Measurements from ENCODE around the gene ARHGAP22.

Gene ARHGAP22

DNA sequence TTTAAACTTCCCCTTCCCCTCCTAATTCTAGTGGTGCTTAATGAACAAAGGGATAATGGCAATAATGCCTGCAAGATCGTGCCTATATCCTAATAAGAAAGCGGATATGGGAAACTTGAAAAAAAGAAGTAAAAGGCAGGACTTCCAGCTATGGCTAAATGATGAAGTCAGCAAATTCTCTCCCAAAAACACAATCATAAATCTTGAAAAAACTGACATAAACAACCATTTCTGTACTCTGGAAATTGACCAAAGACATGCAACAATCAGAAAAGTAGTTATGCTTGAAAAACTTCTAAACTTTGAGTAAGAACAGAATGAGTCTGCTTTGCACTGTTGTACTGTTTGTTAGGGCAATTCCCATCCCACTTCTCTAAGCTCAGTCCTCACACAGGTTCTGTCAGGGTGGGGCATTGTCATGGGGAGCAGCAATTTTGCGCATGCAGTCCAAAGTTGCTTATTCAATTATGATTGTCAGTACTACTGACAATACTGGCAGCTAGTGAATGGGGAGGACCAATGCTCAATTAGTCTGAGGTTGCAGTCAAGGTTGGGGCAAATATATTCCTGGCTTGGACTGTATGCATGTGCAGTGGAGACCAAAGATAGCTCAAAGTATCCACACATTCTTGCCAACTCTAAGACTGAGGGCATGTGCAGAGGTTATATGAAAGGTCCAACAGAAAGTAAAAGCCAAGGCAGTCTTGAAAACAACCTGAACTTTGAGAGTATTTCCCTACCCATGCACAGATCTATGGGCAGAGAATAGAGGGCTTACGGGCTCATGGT lies 34.1 kb upstream of the ARHGAP22 start:
- no peak for DNase-seq
- TF ChIP-seq GATA1 (IDR thresholded peaks at IDR 0.05; ENCODE audit: low read depth, low read length) (no peak), POLR2A (IDR thresholded peaks at IDR 0.05; ENCODE audit: low read length) (no peak)

DNA sequence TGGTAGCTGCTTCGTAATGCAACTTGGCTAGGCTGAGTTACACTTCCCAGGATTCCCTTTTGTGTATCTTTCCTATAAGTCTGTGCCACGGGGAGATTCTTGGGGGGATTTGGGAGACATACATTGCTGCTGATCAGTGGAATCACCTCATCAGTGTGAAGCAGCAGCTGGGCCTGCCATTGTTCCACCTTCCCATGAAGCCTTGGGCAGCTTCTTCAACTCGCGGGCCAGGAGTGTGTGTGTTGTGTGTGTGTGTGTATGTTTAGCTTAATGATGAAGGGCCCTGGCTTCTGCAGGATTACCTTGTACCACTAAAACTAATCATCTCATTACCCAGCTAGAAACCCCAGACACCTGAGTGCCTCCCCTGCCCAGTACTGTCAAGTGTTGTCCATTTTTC lies 33.3 kb upstream of the ARHGAP22 start:
- TF ChIP-seq POLR2A (IDR thresholded peaks at IDR 0.05; ENCODE audit: low read length), result no peak
- no peak for TF ChIP-seq GATA1 (IDR thresholded peaks at IDR 0.05; ENCODE audit: low read depth, low read length)
- no peak for DNase-seq

DNA sequence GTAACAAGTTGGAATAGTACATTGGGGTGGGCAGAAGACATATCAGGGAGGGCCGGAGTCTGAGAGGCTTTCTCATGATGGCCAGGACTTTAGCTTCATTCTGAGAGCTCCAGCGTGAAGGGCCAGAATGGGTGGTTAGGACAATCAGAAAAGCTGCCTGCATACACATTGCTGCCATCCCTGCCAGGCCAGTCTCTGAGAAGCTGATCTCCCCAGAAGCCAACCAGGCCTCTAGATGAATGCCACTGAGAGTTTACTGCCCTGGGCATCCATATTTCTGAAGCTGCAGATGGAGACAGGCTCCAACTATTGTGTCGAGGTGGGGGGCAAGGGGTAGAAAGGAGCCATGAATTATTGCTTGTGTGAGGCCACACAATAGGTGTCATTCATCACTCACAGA lies 32.0 kb upstream of the ARHGAP22 start:
- TF ChIP-seq GATA1 (IDR thresholded peaks at IDR 0.05; ENCODE audit: low read depth, low read length) (no peak), POLR2A (IDR thresholded peaks at IDR 0.05; ENCODE audit: low read length) (no peak)
- DNase-seq, result no peak

DNA sequence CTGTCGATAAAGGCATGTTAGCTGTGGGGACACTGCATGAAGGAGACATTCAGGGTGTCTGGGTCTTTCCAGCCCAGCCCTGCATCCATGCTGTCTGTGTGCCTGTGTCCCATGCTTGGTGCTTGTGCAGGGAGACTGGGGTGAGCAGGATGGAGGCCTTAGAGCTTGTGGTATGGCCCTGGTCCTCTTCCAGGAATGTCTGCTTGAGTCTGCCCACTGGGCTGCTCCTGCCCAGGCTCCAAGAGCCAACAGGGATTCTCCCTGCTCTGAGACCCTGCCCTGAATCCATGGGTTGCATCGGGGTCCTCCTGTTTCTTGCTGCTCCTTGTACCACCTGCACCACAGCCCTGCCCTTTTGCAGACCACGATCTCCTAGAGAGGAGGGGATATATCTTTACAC lies 31.4 kb upstream of the ARHGAP22 start:
- TF ChIP-seq POLR2A (IDR thresholded peaks at IDR 0.05; ENCODE audit: low read length) (no peak), GATA1 (IDR thresholded peaks at IDR 0.05; ENCODE audit: low read depth, low read length) (no peak)
- DNase-seq, result no peak

DNA sequence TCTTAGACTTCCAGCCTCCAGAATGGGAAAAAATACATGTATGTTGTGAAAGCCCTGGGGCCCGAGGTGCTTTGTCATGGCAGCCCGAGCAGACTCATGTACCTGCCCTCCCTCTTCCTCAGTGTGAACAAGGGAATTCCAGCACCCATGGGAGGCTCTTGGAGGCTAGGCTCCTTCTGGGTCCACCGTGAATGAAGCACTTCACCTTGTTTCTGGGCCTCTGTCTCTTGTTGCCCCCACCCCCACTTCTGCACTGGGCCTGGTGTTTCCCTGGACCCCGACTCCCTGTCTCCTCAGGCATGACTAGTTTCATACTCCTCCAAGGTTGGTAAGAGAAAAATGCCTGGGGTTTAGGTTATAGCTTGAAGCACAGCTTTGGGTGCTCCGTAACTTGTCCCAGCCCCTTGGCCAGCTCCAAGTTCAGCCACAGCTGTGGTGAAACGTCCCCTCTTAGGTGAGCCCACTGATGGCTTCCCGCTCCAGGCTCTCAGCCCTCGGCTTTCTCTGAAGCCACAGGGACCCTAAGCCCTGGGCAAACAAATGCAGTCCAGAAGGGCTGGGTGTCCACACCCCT lies 30.2 kb upstream of the ARHGAP22 start:
- DNase-seq, result no peak
- no peak for TF ChIP-seq GATA1 (IDR thresholded peaks at IDR 0.05; ENCODE audit: low read depth, low read length)
- TF ChIP-seq POLR2A (IDR thresholded peaks at IDR 0.05; ENCODE audit: low read length), result no peak

DNA sequence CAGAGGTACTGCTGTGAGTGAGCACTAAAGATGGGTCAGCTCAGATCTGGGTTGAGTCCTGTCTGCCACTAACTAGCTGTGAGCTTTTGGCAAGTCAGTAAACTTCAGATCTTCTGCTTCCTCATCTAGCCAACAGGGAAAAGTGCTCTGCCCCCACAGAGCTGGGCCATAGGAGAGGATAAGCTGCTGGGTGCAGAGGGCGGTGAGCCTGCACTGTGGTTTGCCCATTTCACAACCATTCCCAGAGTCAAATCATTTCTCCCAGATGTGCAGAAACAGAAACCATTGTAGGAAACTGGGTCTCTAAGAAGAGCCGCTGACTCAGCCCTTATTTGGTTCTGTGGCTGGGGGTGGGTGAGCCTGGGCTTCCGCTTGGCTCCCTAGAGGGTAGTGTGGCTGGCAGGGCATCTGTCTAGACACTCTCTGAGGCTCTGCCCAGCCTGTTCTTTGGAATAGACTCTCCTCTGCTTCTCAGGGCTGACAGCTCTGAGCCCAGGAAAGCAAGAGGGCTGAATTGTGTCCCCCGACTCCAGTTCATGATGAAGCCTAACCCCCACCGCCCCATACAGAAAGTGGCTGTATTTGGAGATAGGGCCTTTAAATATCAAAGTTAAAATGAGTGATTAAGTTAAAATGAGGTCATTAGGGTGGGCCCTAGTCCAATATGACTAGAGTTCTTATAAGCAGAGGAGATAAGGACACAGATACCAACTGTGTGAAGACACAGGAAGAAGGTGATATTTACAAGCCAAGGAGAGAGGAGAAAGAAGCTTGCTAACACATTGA lies 29.5 kb upstream of the ARHGAP22 start:
- TF ChIP-seq POLR2A (IDR thresholded peaks at IDR 0.05; ENCODE audit: low read length) (no peak), GATA1 (IDR thresholded peaks at IDR 0.05; ENCODE audit: low read depth, low read length) (no peak)
- peak in 1 of 2 experiments; percentile 10 for DNase-seq

DNA sequence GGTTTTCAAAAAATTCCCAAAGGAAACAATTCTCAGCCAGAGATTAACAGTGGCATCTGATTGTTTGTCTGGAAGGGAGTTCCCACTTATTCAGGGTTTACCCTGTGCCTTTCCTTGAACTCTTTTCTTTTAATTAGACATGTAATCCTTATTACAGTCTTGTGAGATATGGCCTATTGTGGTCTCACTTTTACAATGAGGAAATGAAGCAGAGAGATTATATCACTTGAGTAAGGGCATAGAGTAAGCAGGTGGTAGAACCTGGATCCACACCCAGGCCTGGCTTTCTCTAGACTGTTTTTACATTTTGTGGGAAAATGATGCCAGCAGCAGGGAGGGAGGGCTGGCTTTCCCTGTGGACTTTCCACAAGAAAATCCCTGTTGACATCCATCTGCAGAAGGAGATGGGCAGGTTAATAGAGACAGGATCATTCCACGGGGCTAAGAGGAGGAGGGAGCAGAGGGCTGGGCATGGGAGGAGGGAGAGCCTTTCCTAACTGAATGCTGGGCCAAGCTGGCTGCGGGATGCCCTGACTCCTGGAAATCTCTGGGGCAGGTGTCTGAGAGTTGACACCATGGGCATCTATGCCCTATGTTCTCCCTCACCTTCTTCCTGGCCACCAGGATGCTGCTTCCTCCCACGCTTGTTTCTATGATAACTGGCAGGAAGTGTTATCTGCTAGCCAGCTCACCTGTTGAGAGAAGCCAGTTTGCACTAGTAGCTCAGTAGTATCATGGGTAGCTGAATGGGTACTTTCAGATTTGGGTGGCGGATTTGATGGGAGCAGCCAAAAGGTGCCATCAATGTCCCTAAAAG lies 28.7 kb upstream of the ARHGAP22 start:
- DNase-seq, result no peak
- TF ChIP-seq GATA1 (IDR thresholded peaks at IDR 0.05; ENCODE audit: low read depth, low read length) (no peak), POLR2A (IDR thresholded peaks at IDR 0.05; ENCODE audit: low read length) (no peak)

DNA sequence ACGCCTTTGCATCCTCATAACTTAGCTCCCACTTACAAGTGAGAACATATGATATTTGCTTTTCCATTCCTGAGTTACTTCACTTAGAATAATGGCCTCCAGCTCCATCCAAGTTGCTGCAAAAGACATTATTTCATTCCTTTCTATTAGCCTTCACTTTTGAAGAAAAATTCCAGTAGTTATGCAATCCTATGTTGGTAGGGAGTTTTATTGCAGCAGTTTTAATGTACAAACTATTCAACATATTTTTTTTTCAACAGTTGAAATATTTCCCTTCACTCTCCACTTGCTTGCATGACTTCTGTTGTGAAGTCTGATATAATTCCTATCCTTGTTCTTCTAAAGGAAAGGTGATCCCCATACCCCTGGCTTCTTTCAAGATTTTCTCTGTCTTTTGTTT lies 27.3 kb upstream of the ARHGAP22 start:
- TF ChIP-seq GATA1 (IDR thresholded peaks at IDR 0.05; ENCODE audit: low read depth, low read length) (no peak), POLR2A (IDR thresholded peaks at IDR 0.05; ENCODE audit: low read length) (no peak)
- DNase-seq, result no peak

DNA sequence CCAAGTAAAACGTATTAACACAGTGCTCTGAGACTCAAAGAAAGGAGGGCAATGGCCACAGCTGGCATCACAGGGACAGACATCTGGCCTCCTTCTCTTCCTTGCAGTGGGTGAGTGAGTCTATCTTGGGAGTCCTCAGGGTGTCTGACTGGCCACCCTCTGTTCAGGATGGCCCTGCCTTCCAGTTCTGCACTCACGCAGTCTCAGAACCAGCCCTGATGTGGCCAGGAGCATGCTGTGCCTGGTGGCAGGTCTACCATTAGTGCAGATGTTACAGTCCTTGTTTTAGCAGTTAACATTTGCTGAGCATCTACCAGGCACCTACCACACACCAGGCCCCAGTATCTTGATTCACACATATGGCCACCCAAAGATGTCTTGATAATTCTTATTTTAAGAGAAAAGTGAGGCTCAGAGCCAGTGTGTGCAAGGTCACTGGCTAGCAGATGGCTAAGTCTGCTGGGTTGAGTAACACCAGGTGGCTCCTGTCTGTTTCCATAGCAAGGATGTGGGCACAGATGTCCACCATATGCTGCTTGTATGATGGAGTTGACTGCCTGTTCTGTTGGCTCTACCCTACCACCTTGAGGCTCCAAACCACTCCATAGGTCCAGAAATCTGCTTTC lies 23.2 kb upstream of the ARHGAP22 start:
- DNase-seq, result no peak
- TF ChIP-seq GATA1 (IDR thresholded peaks at IDR 0.05; ENCODE audit: low read depth, low read length) (no peak), POLR2A (IDR thresholded peaks at IDR 0.05; ENCODE audit: low read length) (no peak)

DNA sequence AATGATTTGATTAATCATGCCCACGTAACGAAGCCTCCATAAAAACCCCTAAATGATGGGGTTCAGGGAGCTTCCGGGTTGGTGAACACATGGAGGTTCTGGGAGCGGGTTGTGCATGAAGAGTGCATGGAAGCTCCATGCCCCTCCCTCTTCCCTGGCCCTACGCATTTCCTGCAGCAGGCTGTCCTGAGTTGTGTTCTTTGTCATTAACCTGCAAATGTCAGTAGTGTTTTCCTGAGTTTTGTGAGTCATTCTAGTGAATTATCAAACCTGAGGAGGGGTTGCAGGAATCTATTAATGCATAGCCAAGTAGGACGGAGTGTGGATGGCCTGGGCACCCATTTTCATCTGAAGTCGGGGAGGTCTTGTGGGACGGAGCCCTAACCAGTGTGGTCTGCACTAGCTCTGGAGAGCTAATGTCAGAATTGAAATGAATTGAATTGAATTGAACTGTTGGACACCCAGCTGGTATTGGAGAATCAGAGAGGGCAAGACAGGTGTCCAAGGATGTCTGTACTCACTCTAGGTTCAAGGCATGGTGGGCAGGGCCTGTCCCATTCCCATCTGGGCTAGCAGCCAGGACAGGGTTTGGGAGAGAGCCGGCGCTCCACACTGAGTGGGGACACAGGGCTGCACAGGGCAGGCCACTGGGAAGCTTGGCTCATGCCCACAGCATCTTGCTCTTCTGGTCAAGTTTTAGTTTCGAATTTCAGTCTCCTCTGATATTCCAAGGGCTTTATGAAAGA lies 22.3 kb upstream of the ARHGAP22 start:
- no peak for DNase-seq
- no peak for TF ChIP-seq POLR2A (IDR thresholded peaks at IDR 0.05; ENCODE audit: low read length)
- no peak for TF ChIP-seq GATA1 (IDR thresholded peaks at IDR 0.05; ENCODE audit: low read depth, low read length)

DNA sequence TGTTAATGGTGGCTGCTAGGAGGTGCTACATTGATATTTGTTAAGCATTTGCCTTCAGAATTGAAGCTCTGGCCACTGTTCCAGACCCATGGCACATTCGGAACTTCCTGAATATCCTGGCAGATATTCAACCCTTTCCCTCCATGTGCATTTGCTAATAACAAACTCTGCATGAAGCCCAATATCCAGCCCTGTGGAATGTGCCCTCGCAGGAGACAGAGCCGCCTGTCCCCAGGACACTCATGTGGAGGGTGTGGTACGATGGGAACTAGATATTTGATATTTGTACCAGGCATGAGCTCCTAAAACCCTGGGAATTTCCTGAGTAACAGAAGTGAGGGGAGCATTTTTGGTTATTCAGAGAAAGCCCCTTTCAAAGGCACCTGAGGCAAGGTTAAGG lies 21.6 kb upstream of the ARHGAP22 start:
- DNase-seq, result no peak
- TF ChIP-seq POLR2A (IDR thresholded peaks at IDR 0.05; ENCODE audit: low read length) (no peak), GATA1 (IDR thresholded peaks at IDR 0.05; ENCODE audit: low read depth, low read length) (no peak)

DNA sequence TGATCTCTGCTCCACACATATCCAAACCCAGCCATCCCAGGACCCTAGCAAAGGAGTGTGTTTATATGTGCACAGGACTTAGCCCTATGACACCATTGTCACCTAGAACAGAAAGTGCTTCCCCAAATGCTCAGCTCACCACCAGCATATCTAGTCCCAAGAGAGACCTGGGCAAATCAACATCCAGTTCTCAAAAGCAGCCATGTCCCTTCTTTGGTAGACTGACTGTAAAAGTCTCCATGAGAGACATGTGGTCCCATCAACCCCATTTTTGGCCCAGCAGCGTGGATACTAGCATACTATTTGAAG lies 20.9 kb upstream of the ARHGAP22 start:
- DNase-seq, result no peak
- TF ChIP-seq POLR2A (IDR thresholded peaks at IDR 0.05; ENCODE audit: low read length) (no peak), GATA1 (IDR thresholded peaks at IDR 0.05; ENCODE audit: low read depth, low read length) (no peak)

DNA sequence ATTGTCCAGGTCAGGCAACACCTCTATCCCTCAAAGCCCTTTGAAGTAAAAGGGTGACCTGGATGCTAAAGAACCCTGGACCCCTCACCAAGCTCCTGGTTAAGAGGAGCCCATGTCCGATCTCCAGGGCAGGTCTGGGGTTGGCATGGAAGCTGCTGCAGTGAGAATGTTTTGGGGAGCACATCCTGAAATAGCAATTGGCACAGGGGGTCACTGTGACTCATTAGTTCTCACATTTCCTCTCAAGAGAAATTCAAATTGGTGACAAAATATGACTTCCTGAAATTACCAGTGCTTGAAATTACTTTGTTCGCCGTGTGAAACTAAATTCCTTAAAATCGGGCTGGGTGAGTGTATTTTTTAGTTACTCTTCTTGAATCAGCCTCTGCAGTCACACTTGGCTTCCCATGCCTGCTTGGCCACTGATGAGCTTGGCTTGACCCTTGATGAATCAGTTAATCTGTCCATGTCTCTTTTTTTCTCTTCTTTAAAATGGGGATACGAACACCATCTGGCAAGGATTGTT lies 18.8 kb upstream of the ARHGAP22 start:
- no peak for DNase-seq
- TF ChIP-seq POLR2A (IDR thresholded peaks at IDR 0.05; ENCODE audit: low read length), result no peak
- no peak for TF ChIP-seq GATA1 (IDR thresholded peaks at IDR 0.05; ENCODE audit: low read depth, low read length)
